Measurements from ENCODE around the gene CAMK2G. TPM values are rescaled to one million over a fixed set of nuclear protein-coding genes. Genes with fewer than 3 reads are reported as not detected.
A peak's percentile ranks its signal among the peaks of the same experiment; 100 is the strongest.

CAMK2G gene
- total and polyA plus RNA-seq, 9 donors: 9.8 to 42.9 (median 16.7) TPM

DNA sequence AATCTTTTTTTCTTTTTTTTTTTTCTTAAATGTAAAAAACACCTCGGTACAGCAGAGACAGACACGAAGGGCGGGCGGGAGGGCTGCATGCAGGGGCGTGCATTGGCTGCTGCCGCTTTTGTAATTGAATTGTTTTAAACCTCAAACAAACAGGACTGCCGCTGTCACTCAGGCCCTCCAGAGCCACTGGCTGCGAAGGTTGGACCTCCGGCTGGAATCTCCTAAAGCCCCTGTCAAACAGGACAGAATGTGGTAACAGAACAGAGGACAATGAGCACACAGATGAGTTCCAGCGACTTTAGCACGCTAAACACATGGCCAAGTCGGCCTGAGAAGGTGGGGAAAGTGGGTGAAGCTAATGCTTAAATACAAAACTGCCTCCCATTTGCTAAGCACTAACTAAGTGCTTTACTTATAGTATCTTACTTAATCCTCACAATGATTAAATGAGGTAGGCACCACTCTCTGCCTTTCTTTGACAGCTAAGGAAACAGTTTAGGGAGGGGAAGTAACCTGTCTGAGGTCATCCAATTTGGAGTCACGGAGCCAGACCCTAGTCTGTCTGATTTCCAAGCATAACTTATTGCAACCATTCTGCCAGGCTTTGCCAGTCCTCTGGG is 60.0 kb downstream of the CAMK2G start:
- WGBS, 3 donors: 83 to 86% (median 85%) methylated on average over 13 of the region's 13 CpGs
- no peak overlapping the region for H3K4me3 ChIP-seq
- no peaks in the 10 kb centered on the region for H3K4me1 ChIP-seq (ENCODE audit: insufficient read depth)
- H3K36me3 ChIP-seq: no peaks in the 10 kb centered on the region
- no peaks in the 10 kb centered on the region for H3K27me3 ChIP-seq
- TF ChIP-seq POLR2A (IDR thresholded peaks at IDR 0.05) (no peak), EP300 (IDR thresholded peaks at IDR 0.05) (no peak)
- TF ChIP-seq, protein P1, sequence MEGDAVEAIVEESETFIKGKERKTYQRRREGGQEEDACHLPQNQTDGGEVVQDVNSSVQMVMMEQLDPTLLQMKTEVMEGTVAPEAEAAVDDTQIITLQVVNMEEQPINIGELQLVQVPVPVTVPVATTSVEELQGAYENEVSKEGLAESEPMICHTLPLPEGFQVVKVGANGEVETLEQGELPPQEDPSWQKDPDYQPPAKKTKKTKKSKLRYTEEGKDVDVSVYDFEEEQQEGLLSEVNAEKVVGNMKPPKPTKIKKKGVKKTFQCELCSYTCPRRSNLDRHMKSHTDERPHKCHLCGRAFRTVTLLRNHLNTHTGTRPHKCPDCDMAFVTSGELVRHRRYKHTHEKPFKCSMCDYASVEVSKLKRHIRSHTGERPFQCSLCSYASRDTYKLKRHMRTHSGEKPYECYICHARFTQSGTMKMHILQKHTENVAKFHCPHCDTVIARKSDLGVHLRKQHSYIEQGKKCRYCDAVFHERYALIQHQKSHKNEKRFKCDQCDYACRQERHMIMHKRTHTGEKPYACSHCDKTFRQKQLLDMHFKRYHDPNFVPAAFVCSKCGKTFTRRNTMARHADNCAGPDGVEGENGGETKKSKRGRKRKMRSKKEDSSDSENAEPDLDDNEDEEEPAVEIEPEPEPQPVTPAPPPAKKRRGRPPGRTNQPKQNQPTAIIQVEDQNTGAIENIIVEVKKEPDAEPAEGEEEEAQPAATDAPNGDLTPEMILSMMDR (IDR thresholded peaks at IDR 0.05): no peak
- intact Hi-C loops (cut with DNase I): no loop called here
- no peak overlapping the region for H3K27ac ChIP-seq
- no peak for DNase-seq
- H3K9me3 ChIP-seq: no peaks in the 10 kb centered on the region

DNA sequence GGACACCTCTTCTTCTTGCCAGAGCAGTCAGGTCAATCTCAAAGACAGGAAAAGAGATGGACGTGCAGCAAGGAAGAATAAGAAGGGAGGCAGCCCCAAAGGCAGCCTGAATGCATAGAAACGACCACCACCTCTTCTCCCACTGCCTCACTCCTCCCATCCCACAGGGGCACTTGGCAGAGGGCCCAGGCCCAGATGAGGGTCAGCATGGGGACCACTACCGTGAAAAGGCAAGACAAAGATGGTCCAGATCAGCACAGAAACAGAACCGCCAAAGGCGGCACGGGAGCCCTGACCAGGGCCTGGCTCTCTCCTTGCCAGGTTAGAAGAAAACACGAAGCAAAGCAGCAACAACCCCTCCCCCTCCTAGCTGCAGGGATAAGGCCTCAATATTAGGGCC is 61.0 kb downstream of the CAMK2G start:
- H3K4me1 ChIP-seq (ENCODE audit: insufficient read depth): no peaks in the 10 kb centered on the region
- 71 to 84% (median 78%) methylated on average over 7 of the region's 7 CpGs for WGBS, 3 donors
- H3K9me3 ChIP-seq: no peaks in the 10 kb centered on the region
- intact Hi-C loops (cut with DNase I): no loop called here
- TF ChIP-seq POLR2A (IDR thresholded peaks at IDR 0.05) (no peak), EP300 (IDR thresholded peaks at IDR 0.05) (no peak)
- TF ChIP-seq, protein P1 (IDR thresholded peaks at IDR 0.05): no peak
- DNase-seq: no peak
- H3K4me3 ChIP-seq: no peak overlapping the region
- no peaks in the 10 kb centered on the region for H3K36me3 ChIP-seq
- no peaks in the 10 kb centered on the region for H3K27me3 ChIP-seq
- no peak overlapping the region for H3K27ac ChIP-seq

DNA sequence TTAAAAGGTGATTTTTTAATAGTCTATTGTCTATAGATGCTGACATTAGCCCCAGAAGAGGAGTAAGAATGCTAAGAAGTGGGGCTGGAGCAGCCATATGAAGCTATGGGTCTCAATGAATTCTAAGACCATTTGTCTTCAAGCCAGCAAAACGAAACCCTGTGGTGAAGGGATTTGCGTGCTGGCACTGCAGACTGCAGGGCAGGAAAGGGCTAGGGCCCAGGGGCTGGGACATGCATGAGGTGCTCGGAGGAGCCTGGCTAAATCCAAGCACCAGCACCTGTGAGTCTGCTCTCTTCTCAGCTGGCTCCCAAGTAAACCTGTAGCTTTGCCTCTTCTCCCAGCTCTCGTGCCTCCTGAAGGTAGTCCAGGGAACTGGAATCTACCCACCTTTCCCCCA is 61.7 kb downstream of the CAMK2G start:
- TF ChIP-seq, protein P1 (IDR thresholded peaks at IDR 0.05): no peak
- no peak for TF ChIP-seq EP300 (IDR thresholded peaks at IDR 0.05)
- no peak for TF ChIP-seq POLR2A (IDR thresholded peaks at IDR 0.05)
- Histone ChIP-seq H3K27me3 (no peaks in the 10 kb centered on the region), H3K27ac (peak overlapping the region in 1 of 2 donors; percentile 48), H3K4me3 (no peak overlapping the region), H3K4me1 (ENCODE audit: insufficient read depth) (no peaks in the 10 kb centered on the region), H3K9me3 (no peaks in the 10 kb centered on the region), H3K36me3 (no peaks in the 10 kb centered on the region)
- intact Hi-C loops (cut with DNase I): no loop called here
- no peak for DNase-seq
- 78 to 92% (median 87%) methylated on average over 4 of the region's 4 CpGs for WGBS, 3 donors

DNA sequence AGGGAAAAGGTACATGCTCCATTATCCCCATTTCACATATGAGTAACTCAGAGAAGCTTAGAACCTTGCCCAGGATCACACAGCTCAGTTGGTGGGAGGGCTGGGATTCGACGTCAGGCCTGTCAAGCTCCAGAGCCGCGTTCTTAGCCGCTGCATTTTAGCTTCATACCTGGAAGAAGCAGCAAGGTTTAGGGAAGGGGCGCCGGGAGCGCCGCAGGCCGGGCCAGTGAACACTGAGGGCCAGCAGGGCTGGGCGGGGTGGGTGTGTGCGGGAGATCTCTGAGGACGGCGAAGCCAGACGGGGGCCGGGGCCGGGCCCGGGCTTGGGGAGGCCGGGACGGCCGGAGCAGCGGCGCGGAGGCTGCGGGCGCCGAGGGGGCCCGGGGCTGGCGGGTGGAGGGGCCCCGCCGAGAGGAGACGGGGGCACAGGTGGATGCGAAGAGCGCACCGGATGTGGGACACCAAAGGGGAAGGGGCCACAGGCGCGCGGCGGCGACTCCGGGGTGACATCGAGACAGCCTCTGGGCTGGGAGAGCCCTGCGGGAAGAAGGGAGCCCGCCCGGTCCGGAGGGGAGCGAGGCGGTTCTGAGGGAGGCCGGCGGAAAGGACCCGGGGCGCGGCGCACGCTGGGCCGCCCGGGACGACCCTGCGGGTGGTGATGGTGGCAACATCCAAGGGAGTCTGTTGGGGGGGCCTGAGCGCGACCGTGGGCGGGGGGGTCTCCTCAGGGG is 63.5 kb downstream of the CAMK2G start:
- 0 to 1% (median 1%) methylated on average over 34 to 63 of the region's 63 CpGs for WGBS, 3 donors
- H3K27ac ChIP-seq: peak overlapping the region; percentile 65 to 76
- peak overlapping the region; percentile 90 for H3K4me3 ChIP-seq
- intact Hi-C loops (cut with DNase I): no loop called here
- no peaks in the 10 kb centered on the region for H3K27me3 ChIP-seq
- TF ChIP-seq, protein P1 (IDR thresholded peaks at IDR 0.05): no peak
- TF ChIP-seq POLR2A (IDR thresholded peaks at IDR 0.05) (no peak), EP300 (IDR thresholded peaks at IDR 0.05) (no peak)
- no peaks in the 10 kb centered on the region for H3K9me3 ChIP-seq
- no peaks in the 10 kb centered on the region for H3K4me1 ChIP-seq (ENCODE audit: insufficient read depth)
- DNase-seq: peak in 3 of 5 donors; percentile 55 to 58 (median 56)
- H3K36me3 ChIP-seq: no peaks in the 10 kb centered on the region

Data from ovary (tissue), 9 donors.